Neural progenitor cell (in vitro differentiated cells): ENCODE measurements around the gene RMI2.

Experiments
- CTCF ChIP-seq: fragments of 200-600 bp; sonication (generic); IDR thresholded peaks from 2 replicates; pipeline ENCODE4 v1.5.1; 2017; ENCODE audit warnings: antibody characterized with exemption, mild to moderate bottlenecking
- EZH2 ChIP-seq: fragments of 200-600 bp; sonication (generic); IDR thresholded peaks from 2 replicates; pipeline ENCODE4 v1.6.1; 2017; ENCODE audit warnings: antibody characterized with exemption, mild to moderate bottlenecking, moderate library complexity
- EZH2phosphoT487 ChIP-seq: fragments of 200-600 bp; sonication (generic); IDR thresholded peaks from 2 replicates; pipeline ENCODE4 v1.6.1; 2017; ENCODE audit warnings: antibody characterized with exemption

GRCh38 chr16:11333702-11334101, 11.6 kb upstream of the RMI2 start:
- no peak for TF ChIP-seq CTCF
- TF ChIP-seq EZH2: no peak
- TF ChIP-seq EZH2phosphoT487: no peak
